DOHH2 (cell line): ENCODE results near the gene IGFBP1.

Experiments used
- H3F3A ChIP-seq: fragments of 200-600 bp; sonication (generic), shearing (Covaris generic); 2 replicates; pipeline ENCODE4 v1.6.0; 2016; ENCODE audit warnings: antibody characterized with exemption, mild to moderate bottlenecking; ENCODE audit not compliant: control insufficient read depth, insufficient read depth
- H3K27ac ChIP-seq: fragments of 200-600 bp; sonication (generic); 2 replicates; pipeline ENCODE4 v1.5.1; 2014; ENCODE audit warnings: low read depth, mild to moderate bottlenecking, low read length, moderate library complexity
- H3K27me3 ChIP-seq: fragments of 200-600 bp; sonication (generic); 2 replicates; pipeline ENCODE4 v1.6.1; 2014; ENCODE audit warnings: mild to moderate bottlenecking, low read length, mixed read lengths; ENCODE audit not compliant: control insufficient read depth
- H3K36me3 ChIP-seq: fragments of 200-600 bp; sonication (generic); 2 replicates; pipeline ENCODE4 v1.6.1; 2014; ENCODE audit warnings: mild to moderate bottlenecking, low read length, moderate library complexity, mixed read lengths; ENCODE audit not compliant: control insufficient read depth
- H3K4me1 ChIP-seq: fragments of 200-600 bp; sonication (generic); 2 replicates; pipeline ENCODE4 v1.6.1; 2014; ENCODE audit warnings: mild to moderate bottlenecking, low read length, mixed read lengths; ENCODE audit not compliant: control insufficient read depth
- H3K4me2 ChIP-seq: fragments of 200-600 bp; sonication (generic); 2 replicates; pipeline ENCODE4 v1.6.0; 2014; ENCODE audit warnings: mild to moderate bottlenecking, low read length, moderate library complexity
- H3K4me3 ChIP-seq: fragments of 200-600 bp; sonication (generic); 2 replicates; pipeline ENCODE4 v1.5.1; 2014; ENCODE audit warnings: mild to moderate bottlenecking, low read length, mixed read lengths
- H3K79me2 ChIP-seq: fragments of 200-600 bp; sonication (generic); 2 replicates; pipeline ENCODE4 v1.6.1; 2014; ENCODE audit warnings: mild to moderate bottlenecking, low read length, mixed read lengths; ENCODE audit not compliant: control insufficient read depth
- H3K9me2 ChIP-seq: fragments of 200-600 bp; sonication (generic); replicated peaks from 2 replicates; pipeline ENCODE4 v1.6.1; 2014; ENCODE audit warnings: mild to moderate bottlenecking, low read length, mixed read lengths; ENCODE audit not compliant: control insufficient read depth
- H3K9me3 ChIP-seq: fragments of 200-600 bp; sonication (generic); 2 replicates; pipeline ENCODE4 v1.6.1; 2014; ENCODE audit warnings: antibody characterized with exemption, low read length, mixed read lengths; ENCODE audit not compliant: control insufficient read depth, insufficient read depth
- H4K20me1 ChIP-seq: fragments of 200-600 bp; sonication (generic); 2 replicates; pipeline ENCODE4 v1.6.0; 2014; ENCODE audit warnings: low read depth, mild to moderate bottlenecking, antibody characterized with exemption, low read length, moderate library complexity; ENCODE audit not compliant: control insufficient read depth, insufficient read depth
- CTCF ChIP-seq: fragments of 200-600 bp; sonication (generic); IDR thresholded peaks from one replicate; pipeline ENCODE4 v1.5.1; 2014; ENCODE audit warnings: antibody characterized with exemption, mild to moderate bottlenecking, low read depth, low read length; ENCODE audit not compliant: poor library complexity, severe bottlenecking
- EZH2phosphoT487 ChIP-seq: fragments of 200-600 bp; sonication (generic); IDR thresholded peaks from 2 replicates; pipeline ENCODE4 v1.6.1; 2017; ENCODE audit warnings: borderline replicate concordance, mild to moderate bottlenecking, antibody characterized with exemption, low read length, moderate library complexity, mixed read lengths

Gene IGFBP1

GRCh38 chr7:45919231-45919784, 31.0 kb downstream of the IGFBP1 start:
- H3K4me3 ChIP-seq: no peak overlapping the region
- no peaks in the 10 kb centered on the region for H3K36me3 ChIP-seq
- no peaks in the 10 kb centered on the region for H3K4me1 ChIP-seq
- H3K9me3 ChIP-seq: no peaks in the 10 kb centered on the region
- no peaks in the 10 kb centered on the region for H4K20me1 ChIP-seq
- no peaks in the 10 kb centered on the region for H3K9me2 ChIP-seq
- H3K27me3 ChIP-seq: peaks cover 42% of the 10 kb centered on the region
- TF ChIP-seq EZH2phosphoT487 (no peak), CTCF (no peak)
- H3K4me2 ChIP-seq: no peak overlapping the region
- H3K27ac ChIP-seq: no peak overlapping the region
- no peaks in the 10 kb centered on the region for H3F3A ChIP-seq
- no peaks in the 10 kb centered on the region for H3K79me2 ChIP-seq

GRCh38 chr7:45919993-45920459, 31.7 kb downstream of the IGFBP1 start:
- Histone ChIP-seq H3K79me2 (no peaks in the 10 kb centered on the region), H3K4me1 (no peaks in the 10 kb centered on the region), H3K9me2 (no peaks in the 10 kb centered on the region), H3K4me2 (no peak overlapping the region), H3K27me3 (peaks cover 42% of the 10 kb centered on the region), H3K27ac (no peak overlapping the region), H3F3A (no peaks in the 10 kb centered on the region), H3K36me3 (no peaks in the 10 kb centered on the region), H3K4me3 (no peak overlapping the region), H3K9me3 (no peaks in the 10 kb centered on the region), H4K20me1 (no peaks in the 10 kb centered on the region)
- TF ChIP-seq EZH2phosphoT487: no peak; the same call in 1 of the 2 replicates
- TF ChIP-seq CTCF: no peak

GRCh38 chr7:45920502-45921380, 32.5 kb downstream of the IGFBP1 start, which contains the start of gene IGFBP3:
Gene IGFBP3, minus strand, starts transcription at chr7:45921272. Its CDS starts 132 bp downstream, at chr7:45921140.
- Histone ChIP-seq H3K79me2 (no peaks in the 10 kb centered on the region), H3K4me3 (no peak within 1 kb of the TSS), H3K27me3 (peaks cover 42% of the 10 kb centered on the region), H3K4me2 (no peak within 1 kb of the TSS), H3K9me2 (no peaks in the 10 kb centered on the region), H3F3A (no peaks in the 10 kb centered on the region), H3K27ac (no peak within 1 kb of the TSS), H3K9me3 (no peaks in the 10 kb centered on the region), H3K4me1 (no peaks in the 10 kb centered on the region), H4K20me1 (no peaks in the 10 kb centered on the region), H3K36me3 (no peaks in the 10 kb centered on the region)
- TF ChIP-seq EZH2phosphoT487: no peak

GRCh38 chr7:45921381-45921698, 33.1 kb downstream of the IGFBP1 start:
- no peaks in the 10 kb centered on the region for H3K79me2 ChIP-seq
- no peaks in the 10 kb centered on the region for H4K20me1 ChIP-seq
- no peak overlapping the region for H3K27ac ChIP-seq
- H3K9me3 ChIP-seq: no peaks in the 10 kb centered on the region
- no peaks in the 10 kb centered on the region for H3K4me1 ChIP-seq
- H3K9me2 ChIP-seq: no peaks in the 10 kb centered on the region
- no peak overlapping the region for H3K4me2 ChIP-seq
- no peak overlapping the region for H3K4me3 ChIP-seq
- H3K27me3 ChIP-seq: peaks cover 42% of the 10 kb centered on the region
- H3K36me3 ChIP-seq: no peaks in the 10 kb centered on the region
- no peaks in the 10 kb centered on the region for H3F3A ChIP-seq
- TF ChIP-seq EZH2phosphoT487 (no peak), CTCF (no peak)
